GM21381 (cell line): Measurements from ENCODE around the gene NRN1L.
A peak's percentile ranks its signal among the peaks of the same experiment; 100 is the strongest.
"Not testable (repeated sequence)": the region's sequence is repeated elsewhere in the genome, so short reads cannot be mapped to it uniquely, and the experiment has no call there.

Experiments
- ATAC-seq: cut with Tn5 transposase; IDR thresholded peaks from one replicate; pipeline ENCODE4 v1.9.1; 2021; ENCODE audit warnings: mild to moderate bottlenecking, moderate library complexity; ENCODE audit not compliant: unreplicated experiment

Gene NRN1L

DNA sequence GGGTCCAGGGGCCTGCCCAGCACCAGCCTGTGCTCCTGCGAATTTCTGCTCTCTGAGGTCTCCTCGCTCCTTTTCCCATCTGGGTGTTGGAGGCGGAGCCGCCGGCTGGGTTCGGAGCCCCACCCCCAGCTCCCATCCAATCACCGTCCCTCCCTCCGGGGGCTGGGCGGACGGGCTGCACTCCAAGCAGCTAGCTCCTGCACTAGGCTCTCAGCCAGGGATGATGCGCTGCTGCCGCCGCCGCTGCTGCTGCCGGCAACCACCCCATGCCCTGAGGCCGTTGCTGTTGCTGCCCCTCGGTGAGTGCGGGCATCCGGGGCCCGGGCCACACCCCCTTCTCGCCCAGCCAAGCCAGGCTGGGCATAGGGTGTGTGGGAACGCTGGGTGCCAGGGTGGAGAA lies at the start of gene NRN1L:
NRN1L (plus strand) TSS at position 202 of the 400 bp plus-strand sequence; CDS start at position 221, 19 bp downstream.
- no peak for ATAC-seq

DNA sequence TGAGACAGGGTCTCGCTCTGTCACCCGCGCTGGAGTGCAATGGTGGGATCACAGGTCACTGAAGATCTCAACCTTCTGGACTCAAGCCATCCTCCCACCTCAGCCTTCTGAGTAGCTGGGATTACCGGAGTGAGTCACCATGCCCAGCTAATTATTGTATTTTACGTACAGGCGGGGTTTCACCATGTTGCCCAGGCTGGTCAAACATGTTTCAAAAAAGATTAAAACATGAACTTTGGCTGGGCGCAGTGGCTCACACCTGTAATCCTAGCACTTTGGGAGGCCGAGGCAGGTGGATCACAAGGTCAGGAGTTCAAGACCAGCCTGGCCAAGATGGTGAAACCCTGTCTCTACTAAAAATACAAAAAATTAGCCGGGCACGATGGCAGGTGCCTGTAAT lies 47.5 kb upstream of the NRN1L start:
- ATAC-seq = not testable (repeated sequence)

- ATAC-seq = no peak
These were observed 46.9 kb upstream of the NRN1L start for GRCh38 chr16:67837811-67838210.

DNA sequence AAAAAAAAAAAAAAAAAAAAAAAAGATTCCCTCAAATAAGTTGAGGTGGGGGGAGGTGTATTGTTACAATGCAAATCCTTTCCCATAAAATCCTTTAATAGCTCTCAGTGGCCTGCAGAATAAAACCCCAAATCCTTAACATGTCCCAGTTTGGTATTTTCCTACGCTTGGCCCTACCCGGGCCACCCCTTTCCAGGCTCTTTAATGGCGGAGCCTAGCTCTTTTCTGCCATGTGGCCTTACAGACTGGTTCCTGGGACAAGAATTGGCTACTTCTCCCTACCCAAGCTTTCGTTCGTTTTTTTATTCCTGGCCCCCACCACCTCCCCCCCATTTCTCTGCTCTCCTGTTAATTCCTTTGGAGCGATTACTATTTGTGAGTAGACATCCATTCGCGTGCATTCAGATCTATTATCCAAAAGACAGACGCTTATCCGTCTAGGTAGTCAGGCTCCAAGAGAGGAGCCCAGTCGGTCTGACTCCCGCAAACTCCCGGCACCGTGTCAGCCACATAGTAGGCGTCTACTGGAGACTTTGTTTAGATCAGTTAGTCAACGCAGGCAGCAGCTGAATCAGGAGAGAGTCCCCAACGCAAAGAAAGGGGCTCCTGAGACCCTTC lies 43.4 kb upstream of the NRN1L start:
- no peak for ATAC-seq

- peak; percentile 54 for ATAC-seq
These were observed 42.7 kb upstream of the NRN1L start, which contains the start of gene THAP11 for GRCh38 chr16:67841816-67842508. TSS of gene THAP11 (plus strand) at chr16:67842320. CDS start at chr16:67842555, 235 bp downstream.

GRCh38 chr16:67842509-67843342 lies 42.0 kb upstream of the NRN1L start:
- peak; percentile 24 for ATAC-seq

DNA sequence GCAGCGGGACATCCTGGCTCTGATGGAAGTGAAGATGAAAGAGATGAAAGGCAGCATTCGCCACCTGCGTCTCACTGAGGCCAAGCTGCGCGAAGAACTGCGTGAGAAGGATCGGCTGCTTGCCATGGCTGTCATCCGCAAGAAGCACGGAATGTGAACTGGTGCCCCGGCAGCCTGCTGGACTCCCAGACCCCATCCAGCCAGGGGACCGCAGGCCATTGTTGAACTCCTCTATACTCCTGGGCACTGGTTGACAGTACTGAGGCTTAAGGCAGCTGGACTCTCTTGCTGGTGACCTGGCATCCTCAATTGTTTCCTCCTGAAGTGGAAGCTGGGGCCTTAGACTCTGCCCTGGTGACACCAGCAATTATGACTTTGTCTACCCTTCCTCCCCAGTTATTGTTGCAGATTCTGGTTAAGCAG lies 41.3 kb upstream of the NRN1L start:
- ATAC-seq = no peak

GRCh38 chr16:67844497-67844896 lies 40.2 kb upstream of the NRN1L start:
- ATAC-seq = no peak

- no peak for ATAC-seq
These were observed 39.2 kb upstream of the NRN1L start for GRCh38 chr16:67845291-67846062.

GRCh38 chr16:67846063-67846319 lies 38.7 kb upstream of the NRN1L start:
- ATAC-seq = no peak

- peak; percentile 48 for ATAC-seq
These were observed 38.2 kb upstream of the NRN1L start, which contains the start of gene NUTF2 for GRCh38 chr16:67846320-67847063. TSS of gene NUTF2 (plus strand) at chr16:67846933. CDS start at chr16:67865131, 18,198 bp downstream.

GRCh38 chr16:67847064-67847861 lies 37.4 kb upstream of the NRN1L start, which contains the start of gene CENPT:
TSS of gene CENPT (minus strand) at chr16:67847693. CDS start at chr16:67833859, 13,834 bp downstream.
- peak; percentile 39 for ATAC-seq

GRCh38 chr16:67848118-67848517 lies 36.6 kb upstream of the NRN1L start:
- no peak for ATAC-seq

DNA sequence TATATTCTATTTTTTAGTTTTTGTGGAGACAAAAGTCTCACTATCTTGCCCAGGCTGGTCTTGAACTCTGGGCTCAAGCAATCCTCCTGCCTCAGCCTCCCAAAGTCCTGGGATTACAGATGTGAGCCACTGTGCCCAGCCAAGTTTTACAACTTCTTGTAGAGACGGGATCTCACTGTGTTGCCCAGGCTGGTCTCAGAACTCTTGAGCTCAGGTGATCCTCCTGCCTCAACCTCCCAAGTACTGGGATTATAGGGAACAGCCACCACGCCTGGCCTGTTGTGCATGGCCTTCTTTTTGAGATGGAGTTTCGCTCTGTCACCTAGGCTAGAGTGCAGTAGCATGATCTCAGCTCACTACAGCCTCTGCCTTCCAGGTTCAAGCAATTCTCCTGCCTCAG lies 31.0 kb upstream of the NRN1L start:
- no peak for ATAC-seq

- no peak for ATAC-seq
These were observed 28.9 kb upstream of the NRN1L start for GRCh38 chr16:67855789-67856188.

GRCh38 chr16:67856927-67857546 lies 27.6 kb upstream of the NRN1L start:
- no peak for ATAC-seq

DNA sequence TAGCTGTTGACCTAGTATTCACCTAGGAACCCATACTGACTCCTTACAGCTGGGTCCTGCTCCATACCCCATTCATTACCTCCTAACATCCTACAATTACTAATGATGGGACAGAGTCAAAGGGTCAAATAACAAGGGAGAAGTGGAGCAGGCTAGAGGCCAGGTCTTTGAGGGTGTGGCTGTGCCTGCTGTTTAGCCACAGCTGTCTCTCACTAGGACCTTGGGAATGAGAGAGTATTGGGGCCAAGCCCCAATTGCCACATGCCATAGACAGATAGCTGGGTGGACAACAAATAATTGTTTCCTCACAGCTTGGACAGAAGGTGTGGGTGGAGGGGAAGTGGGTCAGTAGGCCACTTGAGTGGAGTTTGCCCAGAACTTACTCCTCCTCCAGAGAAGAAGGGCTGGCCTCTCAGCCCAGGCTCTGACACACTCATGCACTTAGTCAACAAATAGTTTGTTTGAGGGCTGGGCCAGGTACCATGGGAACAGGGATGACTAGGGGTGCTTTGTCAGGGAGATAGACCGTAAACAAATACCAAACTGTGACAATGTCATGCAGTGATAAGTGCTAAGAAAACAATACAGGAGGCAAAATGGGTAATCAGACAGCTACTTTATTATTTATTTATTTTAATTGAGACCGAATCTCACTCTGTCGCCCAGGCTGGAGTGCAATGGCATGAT lies 27.0 kb upstream of the NRN1L start:
- no peak for ATAC-seq

- no peak for ATAC-seq
These were observed 26.2 kb upstream of the NRN1L start for GRCh38 chr16:67858500-67858899.
